ENCODE measurements around the gene SPAG8.

SPAG8 gene, protein sequence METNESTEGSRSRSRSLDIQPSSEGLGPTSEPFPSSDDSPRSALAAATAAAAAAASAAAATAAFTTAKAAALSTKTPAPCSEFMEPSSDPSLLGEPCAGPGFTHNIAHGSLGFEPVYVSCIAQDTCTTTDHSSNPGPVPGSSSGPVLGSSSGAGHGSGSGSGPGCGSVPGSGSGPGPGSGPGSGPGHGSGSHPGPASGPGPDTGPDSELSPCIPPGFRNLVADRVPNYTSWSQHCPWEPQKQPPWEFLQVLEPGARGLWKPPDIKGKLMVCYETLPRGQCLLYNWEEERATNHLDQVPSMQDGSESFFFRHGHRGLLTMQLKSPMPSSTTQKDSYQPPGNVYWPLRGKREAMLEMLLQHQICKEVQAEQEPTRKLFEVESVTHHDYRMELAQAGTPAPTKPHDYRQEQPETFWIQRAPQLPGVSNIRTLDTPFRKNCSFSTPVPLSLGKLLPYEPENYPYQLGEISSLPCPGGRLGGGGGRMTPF

GRCh38 chr9:35812025-35812602 lies at the start of gene SPAG8:
Gene SPAG8, minus strand, starts transcription at chr9:35812262. Its CDS starts 115 bp downstream, at chr9:35812147.
- peak; percentile 86 for DNase-seq

DNA sequence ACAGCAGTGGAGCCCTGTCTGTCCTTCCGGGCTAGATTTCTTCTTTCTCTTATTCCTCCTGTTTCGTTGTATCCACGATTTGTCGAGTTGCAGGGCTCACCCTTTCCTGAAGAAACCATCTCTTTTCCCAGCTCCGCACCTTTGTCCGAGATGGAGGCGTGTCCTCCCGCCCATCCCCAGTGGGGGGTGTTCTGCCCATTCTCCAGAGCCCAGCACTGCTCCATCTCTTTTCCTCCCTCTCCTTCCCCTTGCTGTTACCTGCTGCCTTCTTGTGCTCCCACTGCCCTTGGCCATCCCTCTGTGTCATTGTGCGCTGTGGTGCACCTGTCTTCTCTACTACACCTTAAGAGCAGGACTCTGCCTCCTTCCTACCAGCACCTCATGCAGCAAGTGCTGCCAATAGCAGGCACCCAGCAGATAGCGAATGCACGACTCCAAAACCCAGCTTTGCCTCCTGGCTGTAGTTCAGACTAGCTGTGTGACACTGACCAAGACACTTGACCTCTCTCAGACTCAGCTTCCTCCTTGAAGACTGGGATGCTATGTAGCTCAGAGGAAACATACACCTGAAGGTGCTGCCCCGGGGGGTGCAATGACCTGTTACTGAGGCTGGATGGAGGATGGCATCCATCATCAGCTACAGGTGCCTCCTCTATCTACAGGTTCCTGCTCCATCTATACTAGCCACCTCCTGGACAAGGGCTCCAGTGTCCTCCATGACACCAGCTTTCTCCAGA lies 49.3 kb upstream of the SPAG8 start:
- no peak for DNase-seq

DNA sequence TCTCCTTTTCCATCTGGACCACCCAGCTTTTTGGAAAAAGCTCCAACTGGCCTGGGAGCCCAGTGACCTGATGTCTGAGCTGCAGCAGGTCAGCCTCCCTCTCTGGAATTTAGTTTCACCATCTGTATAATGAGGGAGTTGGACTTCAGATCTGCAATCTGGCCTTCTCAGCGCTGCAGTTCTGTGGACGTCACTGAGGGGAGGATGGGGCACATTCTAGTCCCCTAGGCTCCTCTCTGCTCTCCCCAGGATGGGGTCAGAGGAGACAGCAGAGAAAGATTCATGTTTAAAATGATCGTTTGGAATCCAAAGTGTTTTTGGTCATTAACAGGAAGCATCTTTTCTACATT lies 47.9 kb upstream of the SPAG8 start:
- DNase-seq, result no peak

DNA sequence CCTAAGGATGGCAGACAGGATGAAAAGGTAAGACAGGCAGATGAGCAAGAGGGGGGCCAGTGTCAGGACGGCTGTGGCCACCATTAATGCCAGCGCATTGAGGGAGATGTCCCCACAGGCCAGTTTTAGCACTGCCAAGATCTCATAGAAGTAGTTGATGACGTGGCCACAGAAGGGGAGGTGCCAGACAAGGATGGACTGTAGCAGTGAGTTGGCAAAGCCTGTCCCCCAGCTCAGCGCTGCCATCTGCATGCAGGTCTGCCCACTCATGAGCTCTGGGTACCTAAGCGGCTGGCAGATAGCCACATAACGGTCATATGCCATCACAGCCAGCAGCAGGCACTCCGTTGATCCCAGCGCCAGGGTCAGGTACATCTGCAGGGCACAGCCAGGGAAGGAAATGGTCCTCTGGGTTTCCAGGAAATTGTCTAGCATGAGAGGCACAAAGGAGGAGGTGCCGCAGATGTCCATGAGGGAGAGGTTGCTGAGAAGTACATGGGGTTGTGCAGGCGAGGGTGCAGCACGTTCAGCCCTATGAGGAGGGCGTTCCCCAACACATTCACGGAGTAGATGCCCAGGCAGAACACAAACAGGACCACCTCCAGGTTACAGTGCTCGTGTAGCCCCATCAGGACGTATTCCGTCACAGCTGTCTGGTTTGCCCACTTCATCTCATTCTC lies 47.4 kb upstream of the SPAG8 start:
- DNase-seq, result no peak

- DNase-seq, result no peak
Measured at GRCh38 chr9:35858458-35858857, 46.4 kb upstream of the SPAG8 start.

- DNase-seq, result no peak
Measured at GRCh38 chr9:35856882-35857281, 44.8 kb upstream of the SPAG8 start.

GRCh38 chr9:35856206-35856605 lies 44.1 kb upstream of the SPAG8 start:
- no peak for DNase-seq

DNA sequence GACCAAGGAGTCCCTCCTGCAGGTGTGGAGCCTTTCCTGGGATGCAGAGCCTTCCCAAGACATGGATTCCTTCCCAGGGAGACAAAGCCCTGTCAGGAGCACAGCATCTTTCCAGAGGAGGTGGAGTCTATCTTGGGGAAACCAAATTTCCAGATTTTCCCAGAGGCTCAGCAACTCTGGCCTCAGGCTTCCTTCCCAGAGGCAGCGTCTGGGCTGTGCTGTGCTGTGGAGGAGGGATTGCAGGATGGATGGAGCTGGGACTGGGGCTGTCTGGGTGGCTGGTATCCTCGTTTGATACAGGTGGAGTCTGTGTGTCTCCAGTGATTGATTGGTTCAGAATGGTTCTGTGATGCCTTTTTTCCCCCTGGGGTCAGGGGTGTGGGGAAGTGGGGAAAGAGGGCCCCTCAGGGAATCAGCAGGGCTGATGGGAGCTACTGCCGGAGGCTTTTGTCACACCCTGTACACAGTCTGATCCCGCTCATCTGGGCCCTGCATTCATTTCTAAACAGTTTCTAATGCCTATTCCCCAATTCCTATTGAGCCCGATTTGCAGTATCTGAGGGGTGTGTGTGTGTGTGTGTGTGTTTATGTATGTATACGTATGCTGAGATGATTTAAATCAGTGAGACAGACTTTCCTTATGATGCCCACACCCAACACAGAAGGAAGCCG lies 42.2 kb upstream of the SPAG8 start:
- no peak for DNase-seq

DNA sequence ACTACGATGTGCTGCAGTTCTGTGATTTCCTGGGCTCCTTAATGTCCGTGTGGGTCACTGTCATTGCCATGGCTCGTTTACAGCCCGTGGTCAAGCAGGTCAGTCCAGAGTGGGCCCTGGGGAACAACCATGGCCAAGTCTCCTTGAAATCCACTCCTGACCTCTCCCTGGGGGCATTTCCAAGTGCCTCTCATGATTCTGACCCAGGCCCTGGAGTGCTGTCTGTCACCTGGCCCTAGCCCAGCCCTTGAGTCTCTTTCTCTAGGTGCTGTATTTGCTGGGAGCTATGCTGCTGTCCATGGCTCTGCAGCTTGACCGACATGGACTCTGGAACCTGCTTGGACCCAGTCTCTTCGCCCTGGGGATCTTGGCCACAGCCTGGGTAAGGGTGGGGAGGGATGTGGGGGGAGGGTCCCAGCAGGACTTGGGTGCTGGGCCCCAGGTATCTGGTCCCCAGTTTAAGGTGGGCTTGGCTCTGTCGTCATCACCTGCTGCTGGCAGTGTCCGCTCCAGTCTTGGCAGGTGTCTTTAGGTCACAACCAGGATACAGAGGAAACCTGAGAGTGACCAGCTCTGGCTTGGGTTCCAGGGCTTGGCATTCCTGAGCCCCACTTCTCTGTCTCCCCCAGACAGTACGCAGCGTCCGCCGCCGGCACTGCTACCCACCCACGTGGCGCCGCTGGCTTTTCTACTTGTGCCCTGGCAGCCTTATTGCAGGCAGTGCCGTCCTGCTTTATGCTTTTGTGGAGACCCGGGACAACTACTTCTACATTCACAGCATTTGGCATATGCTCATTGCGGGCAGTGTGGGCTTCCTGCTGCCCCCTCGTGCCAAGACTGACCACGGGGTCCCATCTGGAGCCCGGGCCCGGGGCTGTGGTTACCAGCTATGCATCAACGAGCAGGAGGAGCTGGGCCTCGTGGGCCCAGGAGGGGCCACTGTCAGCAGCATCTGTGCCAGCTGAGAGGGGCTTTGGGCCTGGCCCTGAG lies 41.1 kb upstream of the SPAG8 start:
- no peak for DNase-seq

DNA sequence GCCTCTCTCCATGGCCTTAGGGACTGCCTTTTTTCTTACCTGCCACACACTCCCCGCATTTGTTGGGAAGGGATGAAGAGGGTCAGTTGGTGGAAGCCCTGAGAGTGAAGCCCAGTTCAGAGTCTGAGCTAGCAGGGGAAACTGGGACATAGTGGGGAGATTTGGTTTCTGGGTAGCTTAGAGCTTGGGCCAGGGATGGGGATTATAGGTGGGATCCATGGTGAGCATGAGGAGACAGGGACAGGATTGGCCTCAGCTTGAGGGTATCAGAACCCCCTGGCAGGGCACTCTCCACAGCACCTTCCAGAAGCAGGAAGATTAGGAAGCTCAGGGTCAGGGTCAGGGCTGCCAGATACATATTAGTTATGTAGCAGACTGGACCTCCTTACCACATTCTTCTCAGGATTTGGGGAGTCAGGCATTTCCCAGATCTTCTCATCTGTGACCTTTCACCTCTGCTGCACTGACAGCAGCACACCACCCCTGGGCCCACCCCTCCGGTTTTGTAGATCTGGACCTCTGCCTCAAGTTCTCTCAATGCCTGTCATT lies 40.3 kb upstream of the SPAG8 start:
- DNase-seq, result no peak

DNA sequence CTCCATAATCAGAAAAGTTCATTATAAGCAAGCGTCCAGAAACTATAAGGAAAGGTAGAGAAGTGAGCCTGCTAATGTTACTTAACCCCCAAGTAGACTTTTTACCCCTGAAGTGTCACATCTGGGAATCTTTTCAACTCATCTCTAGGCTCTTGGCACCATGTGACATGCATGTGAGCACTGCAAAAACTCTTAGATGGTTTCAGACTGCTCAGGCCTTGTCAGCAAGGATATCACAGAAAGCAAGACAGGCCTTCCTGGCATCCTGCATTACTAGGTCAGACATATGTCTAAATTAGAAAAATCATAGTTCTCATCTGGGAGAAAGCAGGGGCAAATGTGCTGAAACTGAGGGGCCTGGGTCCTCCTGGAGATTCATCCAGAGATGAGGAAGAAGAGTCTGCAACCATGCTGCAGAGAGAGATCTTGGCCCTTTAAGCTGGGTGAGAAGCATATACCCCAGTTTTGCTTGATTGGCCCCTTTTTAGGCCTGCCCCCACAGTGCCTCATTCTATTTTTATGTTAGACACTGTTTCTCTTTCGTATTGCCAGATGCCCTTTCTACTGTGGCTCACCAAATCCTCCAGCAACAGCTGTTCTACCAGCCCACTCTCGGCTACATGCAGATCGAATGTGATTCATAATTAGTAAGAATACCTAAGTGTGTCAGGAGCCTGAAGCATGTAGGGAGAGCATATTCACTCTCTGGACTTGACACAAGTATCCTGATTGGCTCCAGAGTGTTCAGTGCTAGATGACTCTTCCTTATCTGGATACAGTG lies 35.9 kb upstream of the SPAG8 start:
- no peak for DNase-seq

- no peak for DNase-seq
Measured at GRCh38 chr9:35845824-35846771, 34.0 kb upstream of the SPAG8 start.

GRCh38 chr9:35844628-35845270 lies 32.7 kb upstream of the SPAG8 start:
- DNase-seq, result no peak

DNA sequence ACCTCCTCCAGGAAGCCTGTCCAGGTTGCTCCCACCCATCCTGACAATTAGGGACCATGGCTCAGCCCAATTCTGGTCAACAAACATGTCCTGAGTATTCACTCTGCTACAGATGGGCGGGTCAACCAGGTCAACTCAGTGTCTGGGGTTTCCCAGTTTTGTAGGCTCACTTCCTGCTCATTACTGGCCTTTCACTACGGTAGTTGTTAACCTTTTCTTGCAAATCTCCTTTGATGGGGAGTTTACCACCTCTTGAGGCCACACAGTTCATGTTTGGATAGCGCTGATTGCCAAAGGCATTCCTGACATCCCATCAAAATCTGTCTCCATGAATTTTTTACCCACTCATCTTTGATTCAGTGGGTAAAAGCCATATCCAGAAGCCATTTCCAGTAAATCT lies 30.7 kb upstream of the SPAG8 start:
- no peak for DNase-seq

DNA sequence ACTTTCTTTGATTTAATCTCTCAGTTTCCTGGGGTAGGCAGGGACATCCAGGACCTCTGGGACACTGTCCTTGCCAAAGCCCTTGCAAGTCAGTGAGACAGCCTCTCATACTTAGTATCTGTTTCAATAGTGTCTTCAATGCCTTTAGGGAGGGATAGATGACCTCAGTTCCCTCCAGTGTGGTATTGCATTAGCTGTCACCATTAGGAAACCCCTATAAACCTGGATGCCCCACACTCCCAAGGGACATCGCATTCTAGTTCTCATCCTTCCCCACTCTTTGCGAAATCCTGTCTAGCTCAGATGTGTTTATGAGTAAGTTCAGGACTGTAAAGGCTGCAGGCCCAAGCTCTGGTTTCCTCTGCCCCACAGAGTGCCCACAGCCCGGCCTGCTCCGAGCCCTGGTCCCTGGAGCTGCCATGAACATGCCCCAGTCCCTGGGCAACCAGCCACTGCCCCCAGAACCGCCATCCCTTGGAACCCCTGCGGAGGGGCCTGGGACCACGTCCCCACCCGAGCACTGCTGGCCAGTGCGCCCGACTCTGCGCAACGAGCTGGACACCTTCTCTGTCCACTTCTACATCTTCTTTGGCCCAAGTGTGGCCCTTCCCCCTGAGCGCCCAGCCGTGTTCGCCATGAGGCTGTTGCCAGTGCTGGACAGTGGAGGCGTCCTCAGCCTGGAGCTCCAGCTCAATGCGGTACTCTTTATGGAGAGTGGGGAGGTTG lies 30.1 kb upstream of the SPAG8 start:
- no peak for DNase-seq

DNA sequence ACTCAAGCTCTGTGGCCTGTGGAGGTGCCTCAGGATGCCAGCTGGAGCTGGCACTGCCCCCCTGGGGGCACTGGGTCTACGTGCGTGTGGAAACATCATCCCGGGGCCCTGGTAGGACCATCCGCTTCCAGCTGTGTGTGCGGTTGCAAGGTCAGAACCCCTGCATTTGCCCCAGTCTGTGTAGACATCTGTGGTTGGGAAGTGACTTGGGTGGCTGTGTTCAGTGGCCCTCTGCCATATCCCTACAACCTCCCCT lies 29.5 kb upstream of the SPAG8 start:
- DNase-seq, result no peak

- no peak for DNase-seq
Measured at GRCh38 chr9:35840881-35841644, 29.0 kb upstream of the SPAG8 start.

Measured in NCI-H510A treated with DMSO at 0.1 percent for 48 hours (cell line).